MM.1S (cell line): ENCODE data around the gene ECEL1.

Experiments used
- DNase-seq: peaks from one replicate; pipeline ENCODE4 v3.0.0-alpha.2; 2015
- H2AFZ ChIP-seq: fragments of 300-600 bp; sonication (generic); 2 replicates; pipeline ENCODE4 v1.6.0; 2016; ENCODE audit warnings: antibody characterized with exemption, low read length
- H3F3A ChIP-seq: fragments of 300-600 bp; sonication (generic); 2 replicates; pipeline ENCODE4 v1.6.1; 2016; ENCODE audit warnings: mild to moderate bottlenecking, antibody characterized with exemption, low read length, moderate library complexity, mixed read lengths; ENCODE audit not compliant: insufficient read depth
- H3K27ac ChIP-seq: fragments of 300-600 bp; sonication (generic); 2 replicates; pipeline ENCODE4 v1.5.1; 2016; ENCODE audit warnings: mild to moderate bottlenecking, low read length
- H3K27me3 ChIP-seq: fragments of 300-600 bp; sonication (generic); replicated peaks from 2 replicates; pipeline ENCODE4 v1.6.0; 2016; ENCODE audit warnings: low read length; ENCODE audit not compliant: insufficient read depth
- H3K36me3 ChIP-seq: fragments of 300-600 bp; sonication (generic); replicated peaks from 2 replicates; pipeline ENCODE4 v1.6.1; 2016; ENCODE audit warnings: mild to moderate bottlenecking, low read length, mixed read lengths; ENCODE audit not compliant: insufficient read depth
- H3K4me1 ChIP-seq: fragments of 300-600 bp; sonication (generic); 2 replicates; pipeline ENCODE4 v1.6.1; 2016; ENCODE audit warnings: low read length, mixed read lengths
- H3K4me2 ChIP-seq: fragments of 300-600 bp; sonication (generic); 2 replicates; pipeline ENCODE4 v1.6.0; 2016; ENCODE audit warnings: low read depth, low read length
- H3K4me3 ChIP-seq: fragments of 300-600 bp; sonication (generic); 2 replicates; pipeline ENCODE4 v1.5.1; 2016; ENCODE audit warnings: low read length, mixed read lengths
- H3K79me2 ChIP-seq: fragments of 300-600 bp; sonication (generic); 2 replicates; pipeline ENCODE4 v1.6.1; 2016; ENCODE audit warnings: mixed run types, low read length, mixed read lengths
- H3K9ac ChIP-seq: fragments of 300-600 bp; sonication (generic); 2 replicates; pipeline ENCODE4 v1.6.1; 2016; ENCODE audit warnings: low read length, mixed read lengths
- H3K9me2 ChIP-seq: fragments of 300-600 bp; sonication (generic); replicated peaks from 2 replicates; pipeline ENCODE4 v1.6.1; 2016; ENCODE audit warnings: mild to moderate bottlenecking, low read length, mixed read lengths; ENCODE audit not compliant: insufficient read depth
- H3K9me3 ChIP-seq: fragments of 300-600 bp; sonication (generic); replicated peaks from 2 replicates; pipeline ENCODE4 v1.6.1; 2016; ENCODE audit warnings: mild to moderate bottlenecking, low read length, mixed read lengths; ENCODE audit not compliant: insufficient read depth
- H4K20me1 ChIP-seq: fragments of 300-600 bp; sonication (generic); 2 replicates; pipeline ENCODE4 v1.6.1; 2016; ENCODE audit warnings: mild to moderate bottlenecking, low read length, moderate library complexity, mixed read lengths; ENCODE audit not compliant: insufficient read depth
- EZH2 ChIP-seq: fragments of 300-600 bp; sonication (generic); optimal IDR thresholded peaks from 2 replicates; pipeline ENCODE3; 2017; ENCODE audit warnings: low read depth, mild to moderate bottlenecking, antibody characterized with exemption, low read length, mixed read lengths
- EZH2phosphoT487 ChIP-seq: fragments of 300-600 bp; sonication (generic); IDR thresholded peaks from 2 replicates; pipeline ENCODE4 v1.6.1; 2018; ENCODE audit warnings: antibody characterized with exemption, low read length
- TF ChIP-seq, protein P1 (sequence below): fragments of 300-600 bp; sonication (generic); IDR thresholded peaks from 2 replicates; pipeline ENCODE4 v1.5.1; 2016; ENCODE audit warnings: antibody characterized with exemption, low read length, mixed read lengths

ECEL1 gene

GRCh38 chr2:232496501-232497270 is 9.1 kb upstream of the ECEL1 start:
- Histone ChIP-seq H3K4me1 (no peaks in the 10 kb centered on the region), H2AFZ (no peak overlapping the region), H3K9ac (no peak overlapping the region), H3K36me3 (no peaks in the 10 kb centered on the region), H4K20me1 (no peaks in the 10 kb centered on the region), H3K9me2 (no peaks in the 10 kb centered on the region), H3K4me3 (no peak overlapping the region), H3K27me3 (no peaks in the 10 kb centered on the region; the same call in 1 of the 2 replicates), H3K9me3 (no peaks in the 10 kb centered on the region), H3F3A (no peaks in the 10 kb centered on the region), H3K4me2 (no peak overlapping the region), H3K79me2 (no peaks in the 10 kb centered on the region), H3K27ac (no peak overlapping the region)
- TF ChIP-seq EZH2 (no peak), EZH2phosphoT487 (no peak)
- TF ChIP-seq, protein P1, sequence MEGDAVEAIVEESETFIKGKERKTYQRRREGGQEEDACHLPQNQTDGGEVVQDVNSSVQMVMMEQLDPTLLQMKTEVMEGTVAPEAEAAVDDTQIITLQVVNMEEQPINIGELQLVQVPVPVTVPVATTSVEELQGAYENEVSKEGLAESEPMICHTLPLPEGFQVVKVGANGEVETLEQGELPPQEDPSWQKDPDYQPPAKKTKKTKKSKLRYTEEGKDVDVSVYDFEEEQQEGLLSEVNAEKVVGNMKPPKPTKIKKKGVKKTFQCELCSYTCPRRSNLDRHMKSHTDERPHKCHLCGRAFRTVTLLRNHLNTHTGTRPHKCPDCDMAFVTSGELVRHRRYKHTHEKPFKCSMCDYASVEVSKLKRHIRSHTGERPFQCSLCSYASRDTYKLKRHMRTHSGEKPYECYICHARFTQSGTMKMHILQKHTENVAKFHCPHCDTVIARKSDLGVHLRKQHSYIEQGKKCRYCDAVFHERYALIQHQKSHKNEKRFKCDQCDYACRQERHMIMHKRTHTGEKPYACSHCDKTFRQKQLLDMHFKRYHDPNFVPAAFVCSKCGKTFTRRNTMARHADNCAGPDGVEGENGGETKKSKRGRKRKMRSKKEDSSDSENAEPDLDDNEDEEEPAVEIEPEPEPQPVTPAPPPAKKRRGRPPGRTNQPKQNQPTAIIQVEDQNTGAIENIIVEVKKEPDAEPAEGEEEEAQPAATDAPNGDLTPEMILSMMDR: no peak
- DNase-seq: no peak

DNA sequence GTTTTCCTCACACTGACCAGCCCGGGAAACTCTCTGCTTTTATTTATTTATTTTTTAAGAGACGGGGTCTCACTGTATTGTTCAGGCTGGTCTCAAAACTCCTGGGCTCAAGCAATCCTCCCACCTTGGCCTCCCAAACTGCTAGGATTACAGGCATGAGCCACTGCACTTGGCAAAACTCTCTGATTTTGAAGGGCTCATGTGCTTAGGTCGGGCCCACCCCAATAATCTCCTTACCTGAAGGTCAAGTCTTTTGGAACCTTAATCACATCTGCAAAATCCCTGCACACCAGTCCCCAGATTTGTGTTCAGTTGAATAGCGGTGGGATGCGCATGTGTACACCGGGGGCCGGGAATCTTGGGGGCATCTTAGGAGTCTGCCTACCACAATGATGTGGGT is 7.7 kb upstream of the ECEL1 start:
- no peaks in the 10 kb centered on the region for H3K4me1 ChIP-seq
- H3K4me3 ChIP-seq: no peak overlapping the region
- H2AFZ ChIP-seq: no peak overlapping the region
- no peak for DNase-seq
- H3K4me2 ChIP-seq: no peak overlapping the region
- H3K27me3 ChIP-seq: no peaks in the 10 kb centered on the region; the same call in 1 of the 2 replicates
- H3K9me2 ChIP-seq: no peaks in the 10 kb centered on the region
- no peaks in the 10 kb centered on the region for H4K20me1 ChIP-seq
- H3K36me3 ChIP-seq: no peaks in the 10 kb centered on the region
- H3K27ac ChIP-seq: no peak overlapping the region
- TF ChIP-seq EZH2phosphoT487 (no peak), EZH2 (no peak)
- TF ChIP-seq, protein P1: no peak
- no peaks in the 10 kb centered on the region for H3K79me2 ChIP-seq
- H3K9me3 ChIP-seq: no peaks in the 10 kb centered on the region
- H3K9ac ChIP-seq: no peak overlapping the region
- H3F3A ChIP-seq: no peaks in the 10 kb centered on the region

DNA sequence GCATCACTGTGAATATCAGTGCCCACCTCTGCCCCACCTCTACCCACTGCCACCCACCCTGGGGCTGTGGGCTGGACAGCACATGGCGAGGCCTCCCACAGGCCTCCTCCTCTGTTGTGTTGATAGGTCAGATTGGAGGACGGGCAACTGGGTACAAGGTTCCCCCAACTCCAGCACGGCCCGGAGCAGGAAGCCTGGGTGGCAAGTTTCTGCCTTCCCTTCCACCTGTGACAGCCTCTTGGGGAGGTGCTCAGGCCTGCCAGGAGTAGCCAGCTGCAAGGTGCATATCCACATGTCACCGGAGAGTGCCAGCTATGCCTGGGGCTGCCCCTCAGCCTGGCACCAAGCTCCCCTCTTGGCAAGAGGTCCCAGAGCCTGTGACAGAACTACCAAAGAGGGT is 6.9 kb upstream of the ECEL1 start:
- Histone ChIP-seq H3F3A (no peaks in the 10 kb centered on the region), H3K36me3 (no peaks in the 10 kb centered on the region), H3K27me3 (no peaks in the 10 kb centered on the region; the same call in 1 of the 2 replicates), H3K4me1 (no peaks in the 10 kb centered on the region), H2AFZ (no peak overlapping the region), H3K9ac (no peak overlapping the region), H3K27ac (no peak overlapping the region), H3K9me2 (no peaks in the 10 kb centered on the region), H3K4me3 (no peak overlapping the region), H4K20me1 (no peaks in the 10 kb centered on the region), H3K9me3 (no peaks in the 10 kb centered on the region), H3K4me2 (no peak overlapping the region), H3K79me2 (no peaks in the 10 kb centered on the region)
- no peak for TF ChIP-seq EZH2phosphoT487
- TF ChIP-seq EZH2: no peak
- TF ChIP-seq, protein P1: no peak
- no peak for DNase-seq
